Naive B cell (primary cell): ENCODE results near the gene TGFBI. TPM values are rescaled to one million over a fixed set of nuclear protein-coding genes. Genes with fewer than 3 reads are reported as not detected.

ENCODE experiments used
- ATAC-seq, 2 donors: fragments of 150-1000 bp; cut with Tn5 transposase; 2 replicates each; pipeline ENCODE4 v1.10.0; 2021; ENCODE audit warnings: low read depth in 2 of 2, mild to moderate bottlenecking in 2 of 2, moderate library complexity in 2 of 2
- DNase-seq: peaks from one replicate; pipeline ENCODE4 v3.0.0; 2022
- H3K27ac Mint-ChIP-seq, 6 donors: one replicate each; pipeline ENCODE4 v1.8.0; 2020 to 2022; ENCODE audit warnings: mild to moderate bottlenecking in 6 of 6, mixed read lengths in 6 of 6, moderate library complexity in 5 of 6, inconsistent platforms in 2 of 6
- H3K27me3 Mint-ChIP-seq, 3 donors: one replicate each; pipeline ENCODE4 v1.8.0; 2021 to 2022; ENCODE audit warnings: mixed read lengths in 3 of 3, mild to moderate bottlenecking in 1 of 3
- H3K36me3 Mint-ChIP-seq, 2 donors: one replicate each; pipeline ENCODE4 v1.8.0; 2020 to 2022; ENCODE audit warnings: mixed read lengths in 2 of 2, inconsistent platforms in 1 of 2, mild to moderate bottlenecking in 1 of 2
- H3K4me1 Mint-ChIP-seq, 3 donors: one replicate each; pipeline ENCODE4 v1.8.0; 2020 to 2022; ENCODE audit warnings: mixed read lengths in 3 of 3, inconsistent platforms in 1 of 3, mild to moderate bottlenecking in 1 of 3, moderate library complexity in 1 of 3
- H3K4me3 Mint-ChIP-seq, 8 donors: one replicate each; pipeline ENCODE4 v1.8.0; 2020 to 2022; ENCODE audit warnings: mild to moderate bottlenecking in 8 of 8, mixed read lengths in 8 of 8, moderate library complexity in 8 of 8, inconsistent platforms in 2 of 8
- H3K9me3 Mint-ChIP-seq, 7 donors: one replicate each; pipeline ENCODE4 v1.8.0; 2020 to 2022; ENCODE audit warnings: mixed read lengths in 7 of 7, mild to moderate bottlenecking in 5 of 7, inconsistent platforms in 2 of 7, moderate library complexity in 1 of 7
- polyA plus RNA-seq, 6 donors: library from polyadenylated mRNA; unstranded; fragments of 300-500 nt; fragmentation: Illumina TruSeq; gene quantifications; one replicate each; pipeline ENCODE4 v1.2.3, GENCODE V29; 2021; ENCODE audit warnings: low read depth in 6 of 6

Gene TGFBI
- polyA plus RNA-seq, 6 donors from 2014 or later, result 0.20 to 4.3 (median 1.2) TPM

GRCh38 chr5:136090319-136090718 lies 61.5 kb downstream of the TGFBI start:
- no peak for ATAC-seq
- no peak overlapping the region for H3K27ac Mint-ChIP-seq
- H3K36me3 Mint-ChIP-seq, result no peaks in the 10 kb centered on the region
- H3K4me3 Mint-ChIP-seq, result no peak overlapping the region
- peaks cover 18 to 29% (median 27%) of the 10 kb centered on the region in 3 donors for H3K27me3 Mint-ChIP-seq
- DNase-seq, result no peak
- H3K9me3 Mint-ChIP-seq, result no peaks in the 10 kb centered on the region
- H3K4me1 Mint-ChIP-seq, result no peaks in the 10 kb centered on the region

- Mint-ChIP-seq H3K27ac (no peak overlapping the region), H3K4me3 (no peak overlapping the region), H3K36me3 (no peaks in the 10 kb centered on the region), H3K9me3 (no peaks in the 10 kb centered on the region), H3K4me1 (no peaks in the 10 kb centered on the region), H3K27me3 (peaks cover 24 to 48% (median 46%) of the 10 kb centered on the region in 3 donors)
- ATAC-seq (no peak), DNase-seq (no peak)
Observed at GRCh38 chr5:136094189-136094912, 65.6 kb downstream of the TGFBI start.

GRCh38 chr5:136094913-136095641 lies 66.3 kb downstream of the TGFBI start:
- Mint-ChIP-seq H3K27ac (no peak overlapping the region), H3K4me1 (no peaks in the 10 kb centered on the region), H3K27me3 (peaks cover 22 to 48% (median 46%) of the 10 kb centered on the region in 3 donors), H3K9me3 (no peaks in the 10 kb centered on the region), H3K4me3 (no peak overlapping the region), H3K36me3 (no peaks in the 10 kb centered on the region)
- DNase-seq (no peak), ATAC-seq (no peak)

- no peak overlapping the region for H3K27ac Mint-ChIP-seq
- H3K4me1 Mint-ChIP-seq, result no peaks in the 10 kb centered on the region
- peaks cover 17 to 50% (median 49%) of the 10 kb centered on the region in 3 donors for H3K27me3 Mint-ChIP-seq
- no peak for ATAC-seq
- no peak for DNase-seq
- no peak overlapping the region for H3K4me3 Mint-ChIP-seq
- H3K36me3 Mint-ChIP-seq, result no peaks in the 10 kb centered on the region
- H3K9me3 Mint-ChIP-seq, result no peaks in the 10 kb centered on the region
Observed at GRCh38 chr5:136098176-136098575, 69.4 kb downstream of the TGFBI start.

GRCh38 chr5:136099870-136100269 lies 71.1 kb downstream of the TGFBI start:
- no peaks in the 10 kb centered on the region for H3K36me3 Mint-ChIP-seq
- no peak for ATAC-seq
- DNase-seq, result no peak
- H3K4me1 Mint-ChIP-seq, result no peaks in the 10 kb centered on the region
- no peaks in the 10 kb centered on the region for H3K9me3 Mint-ChIP-seq
- H3K27me3 Mint-ChIP-seq, result peaks cover 24 to 47% (median 47%) of the 10 kb centered on the region in 3 donors
- no peak overlapping the region for H3K27ac Mint-ChIP-seq
- no peak overlapping the region for H3K4me3 Mint-ChIP-seq

GRCh38 chr5:136101884-136102283 lies 73.1 kb downstream of the TGFBI start:
- Mint-ChIP-seq H3K27me3 (peaks cover 12 to 39% (median 38%) of the 10 kb centered on the region in 3 donors), H3K36me3 (no peaks in the 10 kb centered on the region), H3K27ac (no peak overlapping the region), H3K4me1 (no peaks in the 10 kb centered on the region), H3K4me3 (no peak overlapping the region), H3K9me3 (no peaks in the 10 kb centered on the region)
- no peak for DNase-seq
- ATAC-seq, result no peak

GRCh38 chr5:136103118-136103517 lies 74.3 kb downstream of the TGFBI start:
- Mint-ChIP-seq H3K4me1 (no peaks in the 10 kb centered on the region), H3K36me3 (no peaks in the 10 kb centered on the region), H3K9me3 (no peaks in the 10 kb centered on the region), H3K27me3 (peaks cover 9 to 41% (median 26%) of the 10 kb centered on the region in 3 donors), H3K27ac (no peak overlapping the region), H3K4me3 (no peak overlapping the region)
- DNase-seq (no peak), ATAC-seq (no peak)

- Mint-ChIP-seq H3K4me3 (no peak overlapping the region), H3K36me3 (no peaks in the 10 kb centered on the region)
Observed at GRCh38 chr5:136104306-136104965, 75.6 kb downstream of the TGFBI start.

GRCh38 chr5:136106351-136107031 lies 77.7 kb downstream of the TGFBI start:
- no peaks in the 10 kb centered on the region for H3K36me3 Mint-ChIP-seq
- no peaks in the 10 kb centered on the region for H3K4me1 Mint-ChIP-seq
- peaks cover 9 to 35% (median 17%) of the 10 kb centered on the region in 3 donors for H3K27me3 Mint-ChIP-seq
- no peak overlapping the region for H3K4me3 Mint-ChIP-seq
- no peak overlapping the region for H3K27ac Mint-ChIP-seq
- no peaks in the 10 kb centered on the region for H3K9me3 Mint-ChIP-seq
- no peak for DNase-seq
- no peak for ATAC-seq

More at GRCh38 chr5:136104306-136104965, 75.6 kb downstream of the TGFBI start:
- ATAC-seq (no peak), DNase-seq (no peak)
- H3K27me3 Mint-ChIP-seq, result peaks cover 9 to 35% (median 22%) of the 10 kb centered on the region in 3 donors
- H3K9me3 Mint-ChIP-seq, result no peaks in the 10 kb centered on the region
- H3K4me1 Mint-ChIP-seq, result no peaks in the 10 kb centered on the region
- no peak overlapping the region for H3K27ac Mint-ChIP-seq

- Mint-ChIP-seq H3K4me1 (no peaks in the 10 kb centered on the region), H3K27ac (no peak overlapping the region), H3K4me3 (peak overlapping the region in 1 of 8 donors; percentile 37), H3K27me3 (peaks cover 13 to 42% (median 25%) of the 10 kb centered on the region in 3 donors), H3K36me3 (no peaks in the 10 kb centered on the region), H3K9me3 (no peaks in the 10 kb centered on the region)
- DNase-seq, result no peak
- no peak for ATAC-seq
Observed at GRCh38 chr5:136108180-136108611, 79.4 kb downstream of the TGFBI start.

- no peaks in the 10 kb centered on the region for H3K9me3 Mint-ChIP-seq
- DNase-seq (no peak), ATAC-seq (no peak)
- H3K27me3 Mint-ChIP-seq, result peaks cover 13 to 41% (median 25%) of the 10 kb centered on the region in 3 donors
- no peaks in the 10 kb centered on the region for H3K36me3 Mint-ChIP-seq
- H3K27ac Mint-ChIP-seq, result no peak overlapping the region
- H3K4me3 Mint-ChIP-seq, result no peak overlapping the region
- H3K4me1 Mint-ChIP-seq, result no peaks in the 10 kb centered on the region
Observed at GRCh38 chr5:136108766-136109165, 80.0 kb downstream of the TGFBI start.

- Mint-ChIP-seq H3K9me3 (no peaks in the 10 kb centered on the region), H3K4me3 (no peak overlapping the region), H3K27ac (peak overlapping the region in 1 of 6 donors; percentile 7), H3K36me3 (no peaks in the 10 kb centered on the region), H3K4me1 (no peaks in the 10 kb centered on the region), H3K27me3 (peaks cover 8 to 36% (median 23%) of the 10 kb centered on the region in 3 donors)
- DNase-seq, result no peak
- no peak for ATAC-seq
Observed at GRCh38 chr5:136109453-136110135, 80.8 kb downstream of the TGFBI start.
